Gastroesophageal sphincter (tissue), 3 donors: ENCODE measurements around the gene SPSB2.

Source experiments
- CTCF ChIP-seq, 4 experiments: fragments of 200-600 bp in 2 of 4; fragments of 450-650 bp in 2 of 4; sonication (generic) in 1 of 4; IDR thresholded peaks; one replicate each; pipeline ENCODE4 v1.5.1; 2017 to 2019; ENCODE audit warnings: antibody characterized with exemption in 4 of 4, mild to moderate bottlenecking in 2 of 4, moderate library complexity in 2 of 4
- EP300 ChIP-seq: sonication (generic); formaldehyde crosslinking; IDR thresholded peaks from one replicate; pipeline ENCODE4 v1.6.1; 2017; ENCODE audit warnings: antibody characterized with exemption, mild to moderate bottlenecking
- POLR2A ChIP-seq, 2 donors: fragments of 450-650 bp; IDR thresholded peaks; one replicate each; pipeline ENCODE4 v1.6.1; 2017; ENCODE audit warnings: antibody characterized with exemption in 2 of 2, mild to moderate bottlenecking in 2 of 2, moderate library complexity in 1 of 2
- POLR2AphosphoS5 ChIP-seq: sonication (generic); formaldehyde crosslinking; IDR thresholded peaks from one replicate; pipeline ENCODE4 v1.6.1; 2017; ENCODE audit warnings: antibody characterized with exemption

- TF ChIP-seq CTCF (IDR thresholded peaks at IDR 0.05) (no peak), POLR2AphosphoS5 (no peak), POLR2A (IDR thresholded peaks at IDR 0.05) (no peak), EP300 (no peak)
Observed at GRCh38 chr12:6826125-6826733, 46.9 kb downstream of the SPSB2 start.
